Naive thymus-derived CD4-positive, alpha-beta T cell (primary cell): ENCODE data around the gene XPO1. TPM values are rescaled to one million over a fixed set of nuclear protein-coding genes. Genes with fewer than 3 reads are reported as not detected.
"Not testable (repeated sequence)": the region's sequence is repeated elsewhere in the genome, so short reads cannot be mapped to it uniquely, and the experiment has no call there.

Experiments
- ATAC-seq: fragments of 150-1000 bp; cut with Tn5 transposase; 2 replicates; pipeline ENCODE4 v1.10.0; 2021; ENCODE audit warnings: mild to moderate bottlenecking, moderate library complexity
- CTCF ChIA-PET: fragments of 350-600 bp; sonication (Branson Sonifier 250); formaldehyde crosslinking; loops from one replicate; lab custom pipeline; 2021; ENCODE audit warnings: antibody characterized with exemption; lab: Charles Lee
- POLR2A ChIA-PET: fragments of 350-600 bp; sonication (Branson Sonifier 250); formaldehyde crosslinking; loops from one replicate; lab custom pipeline; 2021; ENCODE audit warnings: antibody characterized with exemption, inconsistent platforms; lab: Charles Lee
- DNase-seq, 9 donors: peaks; one replicate each; pipeline versions ENCODE4 v3.0.0 to v3.0.0-alpha.2; 2020 to 2022; ENCODE audit warnings: mixed read lengths in 1 of 9
- H3K27ac ChIP-seq: one replicate; pipeline ENCODE4 v1.7.0; 2013; ENCODE audit warnings: mild to moderate bottlenecking, low read depth, low read length, moderate library complexity
- H3K27me3 ChIP-seq, 2 donors: one replicate each; pipeline ENCODE4 v1.7.0; 2013; ENCODE audit warnings: low read length in 2 of 2, mild to moderate bottlenecking in 2 of 2, moderate library complexity in 2 of 2; ENCODE audit not compliant: control insufficient read depth in 2 of 2, insufficient read depth in 2 of 2
- H3K36me3 ChIP-seq, 3 experiments: 1 replicate in 2 of 3; 2 replicates in 1 of 3; pipeline ENCODE4 v1.7.0; 2013; ENCODE audit warnings: low read length in 3 of 3, mild to moderate bottlenecking in 3 of 3, moderate library complexity in 1 of 3; ENCODE audit not compliant: insufficient read depth in 3 of 3, control insufficient read depth in 2 of 3
- H3K4me1 ChIP-seq, 2 donors: one replicate each; pipeline ENCODE4 v1.7.0; 2013; ENCODE audit warnings: low read length in 2 of 2, mild to moderate bottlenecking in 2 of 2, moderate library complexity in 1 of 2; ENCODE audit not compliant: control insufficient read depth in 2 of 2, insufficient read depth in 2 of 2
- H3K4me3 ChIP-seq: 2 replicates; pipeline ENCODE4 v1.7.0; 2013; ENCODE audit warnings: mild to moderate bottlenecking, low read length
- H3K9me3 ChIP-seq, 3 experiments: 1 replicate in 2 of 3; 2 replicates in 1 of 3; pipeline ENCODE4 v1.7.0; 2013; ENCODE audit warnings: low read length in 3 of 3; ENCODE audit not compliant: control insufficient read depth in 2 of 3
- H3K27ac Mint-ChIP-seq, 9 donors: one replicate each; pipeline ENCODE4 v1.8.0; 2020 to 2022; ENCODE audit warnings: mixed read lengths in 9 of 9, mild to moderate bottlenecking in 8 of 9, moderate library complexity in 5 of 9, inconsistent platforms in 2 of 9
- H3K27me3 Mint-ChIP-seq, 5 donors: one replicate each; pipeline ENCODE4 v1.8.0; 2021 to 2022; ENCODE audit warnings: mixed read lengths in 5 of 5, mild to moderate bottlenecking in 1 of 5
- H3K36me3 Mint-ChIP-seq, 5 donors: one replicate each; pipeline ENCODE4 v1.8.0; 2020 to 2022; ENCODE audit warnings: mixed read lengths in 5 of 5, mild to moderate bottlenecking in 3 of 5, inconsistent platforms in 1 of 5
- H3K4me1 Mint-ChIP-seq, 7 donors: one replicate each; pipeline ENCODE4 v1.8.0; 2020 to 2022; ENCODE audit warnings: mixed read lengths in 7 of 7, mild to moderate bottlenecking in 3 of 7, inconsistent platforms in 1 of 7
- H3K4me3 Mint-ChIP-seq, 10 donors: one replicate each; pipeline ENCODE4 v1.8.0; 2020 to 2022; ENCODE audit warnings: mild to moderate bottlenecking in 10 of 10, mixed read lengths in 10 of 10, moderate library complexity in 6 of 10, inconsistent platforms in 2 of 10
- H3K9me3 Mint-ChIP-seq, 11 donors: one replicate each; pipeline ENCODE4 v1.8.0; 2020 to 2022; ENCODE audit warnings: mixed read lengths in 11 of 11, mild to moderate bottlenecking in 4 of 11, inconsistent platforms in 1 of 11, moderate library complexity in 1 of 11
- intact Hi-C, 2 donors: fragments of 100-400 bp; cut with micrococcal nuclease; formaldehyde crosslinking; loops; one replicate each; pipeline ENCODE4 v1.15.1; 2023
- polyA plus RNA-seq, 2 donors: library from polyadenylated mRNA; unstranded; fragments of 300-500 nt; fragmentation: Illumina TruSeq; gene quantifications; one replicate each; pipeline ENCODE4 v1.2.3, GENCODE V29; 2021
- total RNA-seq, 6 experiments: library from RNA in 5 of 6; stranded (reverse) in 5 of 6; gene quantifications; 1 replicate in 5 of 6; 2 replicates in 1 of 6; pipeline ENCODE4 v1.2.3 and lab custom pipeline; 2021 to 2026

Gene XPO1
- total and polyA plus RNA-seq, 7 experiments from 2014 or later = 40.2 to 192 (median 140) TPM

GRCh38 chr2:61550375-61551209 is 12.4 kb upstream of the XPO1 start:
- H3K9me3 ChIP-seq = no peaks in the 10 kb centered on the region
- peaks cover 0 to 11% (median 0%) of the 10 kb centered on the region in 5 donors for H3K27me3 Mint-ChIP-seq
- no peak overlapping the region for H3K4me3 ChIP-seq
- H3K27me3 ChIP-seq = no peaks in the 10 kb centered on the region
- ChIA-PET CTCF (interaction anchor here (0.6 kb wide), 1 partner anchor 25 kb away, joined by 3 read pairs; no protein-coding TSS in a partner anchor), POLR2A (interaction anchor here (1.0 kb wide), 1 partner anchor 14 kb away, joined by 3 read pairs; no protein-coding TSS in a partner anchor)
- H3K4me1 ChIP-seq = no peaks in the 10 kb centered on the region
- ATAC-seq = no peak
- H3K36me3 ChIP-seq = no peaks in the 10 kb centered on the region
- no peak for DNase-seq
- no peak overlapping the region for H3K27ac ChIP-seq
- intact Hi-C loops = no loop called here
- H3K4me3 Mint-ChIP-seq = no peak overlapping the region
- H3K27ac Mint-ChIP-seq = no peak overlapping the region
- no peaks in the 10 kb centered on the region for H3K4me1 Mint-ChIP-seq
- no peaks in the 10 kb centered on the region for H3K9me3 Mint-ChIP-seq
- H3K36me3 Mint-ChIP-seq = no peaks in the 10 kb centered on the region

GRCh38 chr2:61549546-61549945 is 11.4 kb upstream of the XPO1 start:
- H3K27me3 ChIP-seq = no peaks in the 10 kb centered on the region
- peaks cover 0 to 11% (median 0%) of the 10 kb centered on the region in 5 donors for H3K27me3 Mint-ChIP-seq
- no peak overlapping the region for H3K4me3 Mint-ChIP-seq
- no peak overlapping the region for H3K27ac Mint-ChIP-seq
- no peak overlapping the region for H3K27ac ChIP-seq
- intact Hi-C loops = no loop called here
- no peak for ATAC-seq
- CTCF ChIA-PET = no interaction called here
- POLR2A ChIA-PET = interaction anchor here (1.0 kb wide), 1 partner anchor 13 kb away, joined by 3 read pairs; no protein-coding TSS in a partner anchor
- no peaks in the 10 kb centered on the region for H3K4me1 ChIP-seq
- no peaks in the 10 kb centered on the region for H3K9me3 Mint-ChIP-seq
- no peaks in the 10 kb centered on the region for H3K36me3 Mint-ChIP-seq
- H3K4me1 Mint-ChIP-seq = no peaks in the 10 kb centered on the region
- H3K36me3 ChIP-seq = no peaks in the 10 kb centered on the region
- DNase-seq = no peak
- no peak overlapping the region for H3K4me3 ChIP-seq
- H3K9me3 ChIP-seq = no peaks in the 10 kb centered on the region

GRCh38 chr2:61543062-61543461 is 4.9 kb upstream of the XPO1 start:
- CTCF ChIA-PET = no interaction called here
- POLR2A ChIA-PET = interaction anchor here (0.7 kb wide), 1 partner anchor 50 kb away, joined by 7 read pairs; no protein-coding TSS in a partner anchor
- H3K27ac ChIP-seq = no peak overlapping the region
- Mint-ChIP-seq H3K4me1 (peaks cover 0 to 10% (median 8%) of the 10 kb centered on the region in 7 donors), H3K36me3 (peaks cover 0 to 1% (median 0%) of the 10 kb centered on the region in 5 donors), H3K27ac (peak overlapping the region in 1 of 9 donors; percentile 55), H3K4me3 (no peak overlapping the region), H3K27me3 (peaks cover 0 to 6% (median 0%) of the 10 kb centered on the region in 5 donors), H3K9me3 (peaks cover 0 to 4% (median 0%) of the 10 kb centered on the region in 11 donors)
- intact Hi-C loops = no loop called here
- no peak for ATAC-seq
- no peaks in the 10 kb centered on the region for H3K27me3 ChIP-seq
- no peak overlapping the region for H3K4me3 ChIP-seq
- peaks cover 5 to 8% of the 10 kb centered on the region in 2 donors for H3K4me1 ChIP-seq
- no peaks in the 10 kb centered on the region for H3K9me3 ChIP-seq
- H3K36me3 ChIP-seq = no peaks in the 10 kb centered on the region
- peak in 2 of 9 donors; percentile 14 to 20 for DNase-seq

GRCh38 chr2:61540167-61540566 is 2.0 kb upstream of the XPO1 start:
- H3K4me1 ChIP-seq = peaks cover 9 to 12% of the 10 kb centered on the region in 2 donors
- H3K36me3 ChIP-seq, H3K9me3 ChIP-seq, H3K4me3 Mint-ChIP-seq, ATAC-seq, H3K4me3 ChIP-seq, H3K9me3 Mint-ChIP-seq, DNase-seq, H3K27ac ChIP-seq, intact Hi-C loops, H3K27me3 ChIP-seq, CTCF ChIA-PET, H3K36me3 Mint-ChIP-seq: not testable (repeated sequence)
- Mint-ChIP-seq H3K27me3 (peaks cover 0 to 11% (median 0%) of the 10 kb centered on the region in 5 donors), H3K27ac (peak overlapping the region in 5 of 9 donors; percentile 26 to 99 (median 45)), H3K4me1 (peaks cover 16 to 25% (median 25%) of the 10 kb centered on the region in 7 donors)
- POLR2A ChIA-PET = interaction anchor here (0.6 kb wide), 1 partner anchor 124 kb away, joined by 3 read pairs; no protein-coding TSS in a partner anchor

GRCh38 chr2:61538920-61539520 is 864 bp upstream of the XPO1 start:
- Mint-ChIP-seq H3K36me3 (peaks cover 0 to 7% (median 0%) of the 10 kb centered on the region in 5 donors), H3K27ac (peak overlapping the region; percentile 94 to 100 (median 99)), H3K9me3 (peaks cover 0 to 8% (median 0%) of the 10 kb centered on the region in 11 donors), H3K27me3 (peaks cover 0 to 11% (median 0%) of the 10 kb centered on the region in 5 donors), H3K4me3 (peak overlapping the region; percentile 89 to 100 (median 98)), H3K4me1 (peaks cover 24 to 36% (median 34%) of the 10 kb centered on the region in 7 donors)
- Histone ChIP-seq H3K27ac (peak overlapping the region; percentile 98), H3K4me3 (peak overlapping the region; percentile 96), H3K9me3 (no peaks in the 10 kb centered on the region), H3K27me3 (no peaks in the 10 kb centered on the region), H3K36me3 (peaks cover 0 to 7% (median 0%) of the 10 kb centered on the region in 3 experiments), H3K4me1 (peaks cover 19 to 23% of the 10 kb centered on the region in 2 donors)
- ChIA-PET POLR2A (interaction anchor here (0.8 to 3.4 kb wide), 29 partner anchors 10 to 783 kb away, joined by 3 to 26 read pairs (median 5); partner anchors contain the start of genes PAPOLG and USP34), CTCF (interaction anchor here (1.1 kb wide), 1 partner anchor 12 kb away, joined by 3 read pairs; no protein-coding TSS in a partner anchor)
- ATAC-seq (no peak), DNase-seq (peak in 8 of 9 donors; percentile 36 to 86 (median 66))
- intact Hi-C loops = loop anchor here (1.0 to 10.0 kb wide), 21 partner anchors 43 to 1652 kb away; partner anchors contain the start of genes CCT4 (in 2 of the 2), EHBP1 (in 2 of the 2), FAM161A (in 2 of the 2) and PAPOLG (in 2 of the 2)

GRCh38 chr2:61537950-61538199 is 281 bp downstream of the XPO1 start:
- Histone ChIP-seq H3K4me1 (peaks cover 19 to 24% of the 10 kb centered on the region in 2 donors), H3K4me3 (peak overlapping the region; percentile 96), H3K27me3 (no peaks in the 10 kb centered on the region), H3K9me3 (no peaks in the 10 kb centered on the region), H3K27ac (peak overlapping the region; percentile 98), H3K36me3 (peaks cover 0 to 7% (median 0%) of the 10 kb centered on the region in 3 experiments)
- Mint-ChIP-seq H3K4me1 (peaks cover 24 to 47% (median 35%) of the 10 kb centered on the region in 7 donors), H3K27ac (peak overlapping the region; percentile 94 to 100 (median 99)), H3K9me3 (peaks cover 0 to 8% (median 0%) of the 10 kb centered on the region in 11 donors), H3K27me3 (peaks cover 0 to 8% (median 0%) of the 10 kb centered on the region in 5 donors), H3K36me3 (peaks cover 0 to 7% (median 0%) of the 10 kb centered on the region in 5 donors), H3K4me3 (peak overlapping the region; percentile 89 to 100 (median 98))
- DNase-seq = no peak
- ATAC-seq = no peak
- ChIA-PET POLR2A (interaction anchor here (0.7 to 3.4 kb wide), 32 partner anchors 9 to 782 kb away, joined by 3 to 26 read pairs (median 5); partner anchors contain the start of genes COMMD1, PAPOLG and USP34), CTCF (interaction anchor here (0.7 kb wide), 1 partner anchor 69 kb away, joined by 3 read pairs; no protein-coding TSS in a partner anchor)
- intact Hi-C loops = loop anchor here (1.0 to 10.0 kb wide), 22 partner anchors 44 to 1651 kb away; partner anchors contain the start of genes CCT4 (in 2 of the 2), EHBP1 (in 2 of the 2), FAM161A (in 2 of the 2) and PAPOLG (in 2 of the 2)
